Mesenteric fat pad (tissue), 1 donor: ENCODE measurements around the gene RTL1. TPM values are rescaled to one million over a fixed set of nuclear protein-coding genes. Genes with fewer than 3 reads are reported as not detected.

ENCODE experiments used
- DNase-seq: peaks from one replicate; pipeline ENCODE4 v3.0.0-alpha.2; 2020; ENCODE audit warnings: low spot score
- long read RNA-seq: library from polyadenylated mRNA; unstranded; transcript quantifications from one replicate; pipeline ENCODE4 v2.0.0, GENCODE V29; 2020
- total RNA-seq: library from RNA; stranded (reverse); fragmentation: NEBNext Ultra II Directional; extraction: Animal tissue kit (Norgen Biotek cat#: 25700); gene quantifications from one replicate; pipeline ENCODE4 v1.2.1, GENCODE V29; 2021
- donor health status: DM: yes; HTN: yes; CAD: no.

RTL1 gene
- total RNA-seq: not detected
- long read RNA-seq, full-length matches to known transcripts: 2 of 4 reads
- long read RNA-seq, partial matches to known transcripts: 0 of 4 reads
- long read RNA-seq, other reads (novel, unspliced or antisense): 2 of 4 reads

DNA sequence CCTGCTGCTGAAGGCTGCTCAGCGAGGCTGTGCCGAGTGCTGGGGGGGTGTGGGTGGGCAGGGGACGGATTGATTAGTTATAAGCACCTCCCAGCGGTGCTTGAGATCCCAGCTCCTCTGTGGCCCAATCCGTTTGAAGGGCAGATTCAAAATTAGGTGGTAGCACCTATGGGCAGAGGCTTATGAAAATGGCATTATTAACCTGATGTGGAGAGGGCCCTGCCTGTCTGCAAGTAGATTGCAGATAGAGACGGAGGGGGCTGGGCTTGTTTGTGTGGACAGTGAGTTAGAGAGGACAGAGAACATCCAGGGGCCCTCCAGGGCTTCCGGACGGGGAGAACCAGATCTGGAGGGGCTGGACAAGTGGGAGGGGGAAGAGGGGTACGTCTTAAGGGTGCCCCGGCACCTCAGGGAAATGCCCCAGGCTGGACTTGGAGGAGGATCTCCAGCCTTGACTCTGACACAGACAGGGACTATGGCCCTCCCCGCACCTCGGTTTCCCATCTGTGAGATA, at the start of gene RTL1:
RTL1 (minus strand) TSS at position 51 of the 514 bp plus-strand sequence. CDS start 18,934 bp downstream, outside the sequence.
- no peak for DNase-seq

DNA sequence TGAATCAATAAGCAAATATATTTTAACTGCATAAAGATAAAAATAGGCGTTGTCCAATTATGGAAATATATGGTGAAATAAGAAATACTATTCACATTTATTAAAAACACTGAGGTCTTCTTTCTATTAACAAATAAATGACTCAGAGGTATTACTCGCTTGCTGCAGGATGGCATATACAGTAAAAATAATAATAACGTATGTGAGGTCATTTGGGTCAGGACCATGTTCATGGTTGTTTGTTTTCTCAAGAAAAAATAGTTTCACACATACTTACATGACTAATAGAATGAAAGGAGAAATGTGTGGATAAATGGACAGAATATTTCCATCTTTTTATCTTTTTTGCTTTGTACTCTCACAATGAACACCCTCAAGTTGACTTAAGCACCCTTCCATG, 46.5 kb upstream of the RTL1 start:
- DNase-seq: no peak

DNA sequence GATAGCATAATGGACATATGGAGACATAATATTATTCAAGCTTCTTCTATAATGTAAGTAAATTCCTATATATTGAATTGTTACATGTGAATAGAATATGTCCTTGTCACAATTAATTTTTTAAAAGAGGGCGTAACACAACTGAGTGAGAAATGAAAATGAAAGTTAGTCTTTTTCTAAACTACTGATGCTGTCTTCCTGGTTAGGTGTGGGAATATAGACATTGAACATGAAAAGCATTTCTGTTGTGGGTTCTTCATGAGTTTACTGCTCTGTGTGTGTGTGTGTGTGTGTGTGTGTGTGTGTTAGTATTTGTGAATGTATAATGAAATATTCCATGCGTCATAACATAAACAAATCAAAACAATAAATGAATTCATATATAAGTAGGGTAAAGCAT, 40.5 kb upstream of the RTL1 start:
- DNase-seq: no peak

DNA sequence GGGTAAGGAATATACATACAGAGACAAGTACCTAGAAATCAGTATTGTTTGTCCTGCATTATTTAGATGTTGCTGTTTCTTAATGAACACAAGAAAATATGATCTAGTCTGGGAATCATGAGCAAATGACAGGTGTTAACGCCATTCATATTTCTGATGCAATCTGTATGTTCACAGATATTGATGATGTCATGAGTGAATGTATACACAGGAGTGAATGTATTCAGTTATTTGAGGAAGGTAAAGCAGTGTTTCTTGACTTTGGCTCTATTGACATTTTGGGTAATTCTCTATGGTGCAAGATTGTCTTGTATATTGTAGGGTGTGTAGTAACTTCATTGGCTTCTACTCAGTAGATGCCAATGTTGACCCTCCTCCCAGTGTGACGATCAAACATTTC, 26.7 kb upstream of the RTL1 start:
- no peak for DNase-seq

DNA sequence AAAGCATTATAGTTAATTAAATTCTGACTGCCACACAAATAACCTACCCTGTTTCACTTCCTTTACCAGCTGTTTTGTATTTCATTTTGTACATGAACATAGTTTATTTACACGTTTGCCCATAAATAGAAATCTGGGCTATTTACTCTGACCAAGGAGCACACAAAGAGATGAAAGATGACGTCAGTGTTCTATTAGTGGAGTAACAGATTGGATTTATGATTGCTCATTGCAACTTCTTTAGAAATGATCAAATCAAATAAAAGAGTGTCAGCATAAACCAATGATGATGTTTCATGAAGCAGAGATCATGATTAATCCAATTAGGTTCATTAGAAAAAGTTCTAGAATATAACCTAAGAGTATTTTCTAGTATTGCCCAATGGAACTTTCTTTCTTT, 12.0 kb upstream of the RTL1 start:
- no peak for DNase-seq

DNA sequence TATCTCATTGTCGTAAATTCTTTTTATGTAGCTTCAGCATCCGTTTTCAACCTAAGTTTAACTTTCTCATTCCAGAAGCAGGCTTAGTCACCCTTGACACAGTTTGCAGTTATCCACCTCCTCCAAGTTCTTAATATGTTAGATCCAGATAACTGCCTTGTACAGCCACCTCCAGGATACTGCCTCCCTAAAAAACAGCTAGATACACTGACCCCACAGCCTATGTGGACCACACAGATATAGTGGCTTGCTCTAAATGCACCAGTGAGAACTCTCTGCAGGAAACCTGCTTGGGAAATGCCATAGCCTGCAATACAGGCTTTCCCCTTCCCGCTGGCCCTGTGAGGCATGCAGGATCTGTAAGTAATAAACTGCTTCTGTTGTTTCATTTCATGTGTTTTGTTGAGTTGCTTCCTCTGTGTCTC, 11.1 kb upstream of the RTL1 start:
- DNase-seq: no peak

DNA sequence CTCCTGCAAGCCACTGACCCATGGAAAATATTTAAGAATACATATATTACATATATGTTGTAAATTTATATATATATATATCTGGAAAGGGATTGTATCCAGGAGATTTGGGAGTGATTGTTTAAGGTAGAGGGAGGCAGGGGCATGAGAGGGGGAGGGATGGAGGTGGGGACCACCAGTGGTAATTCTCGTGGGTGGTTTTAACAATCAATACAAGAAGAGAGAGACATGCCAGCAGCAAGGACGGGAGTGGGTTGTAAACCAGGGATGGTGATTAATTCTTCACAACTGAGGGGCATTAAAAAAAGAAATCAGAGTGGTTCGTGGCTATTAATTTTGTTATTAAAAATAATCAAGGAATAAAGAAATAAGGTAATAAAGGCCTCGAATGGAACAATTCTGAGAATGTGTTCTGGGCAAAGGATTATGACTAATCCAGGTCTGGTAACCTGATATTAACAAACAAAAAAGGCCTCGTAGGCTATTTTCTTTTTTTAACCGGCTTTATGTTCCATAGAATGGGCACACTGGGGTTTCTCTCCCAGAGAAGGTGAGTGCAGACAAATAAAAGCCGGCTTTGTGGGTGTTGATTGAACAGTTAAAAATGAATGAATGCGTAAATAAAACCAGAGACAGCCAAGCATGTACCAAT, 8.3 kb upstream of the RTL1 start:
- DNase-seq: no peak

DNA sequence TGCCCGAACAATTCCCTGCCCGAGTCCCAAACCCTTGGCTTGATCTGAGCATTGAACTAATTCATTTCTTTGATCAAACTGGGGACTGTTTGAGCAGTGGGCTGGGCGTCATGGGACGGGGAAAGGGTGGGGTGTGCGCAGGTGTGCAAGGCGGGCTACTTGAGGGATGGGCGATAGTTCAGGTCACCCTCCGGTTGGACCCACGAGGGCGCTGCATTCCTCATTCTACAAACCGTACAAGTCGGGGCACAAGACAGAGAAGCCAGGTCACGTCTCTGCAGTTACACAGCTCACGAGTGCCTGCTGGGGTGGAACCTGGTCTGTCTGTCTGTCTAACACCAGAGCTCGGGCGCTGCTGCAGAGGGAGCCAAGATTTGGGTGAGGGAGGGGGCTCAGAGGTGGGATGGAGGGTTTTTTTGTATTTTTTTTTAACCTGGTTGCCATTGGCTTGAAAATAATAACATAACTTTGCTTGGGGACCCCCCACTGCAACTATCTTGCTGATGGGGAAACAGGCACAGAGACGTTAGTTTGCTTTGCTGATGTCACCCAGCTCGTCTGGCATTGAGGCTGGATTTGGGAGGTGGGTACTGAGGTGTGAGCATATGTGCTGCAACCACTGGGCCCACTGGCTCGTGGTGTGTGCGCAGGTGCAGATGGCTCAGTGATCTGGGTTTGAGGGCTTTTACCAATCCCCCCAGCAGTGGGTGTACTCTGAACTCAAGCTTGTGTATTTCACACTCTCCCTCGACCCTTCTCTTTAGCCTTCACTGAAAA, 7.6 kb upstream of the RTL1 start:
- DNase-seq: no peak

DNA sequence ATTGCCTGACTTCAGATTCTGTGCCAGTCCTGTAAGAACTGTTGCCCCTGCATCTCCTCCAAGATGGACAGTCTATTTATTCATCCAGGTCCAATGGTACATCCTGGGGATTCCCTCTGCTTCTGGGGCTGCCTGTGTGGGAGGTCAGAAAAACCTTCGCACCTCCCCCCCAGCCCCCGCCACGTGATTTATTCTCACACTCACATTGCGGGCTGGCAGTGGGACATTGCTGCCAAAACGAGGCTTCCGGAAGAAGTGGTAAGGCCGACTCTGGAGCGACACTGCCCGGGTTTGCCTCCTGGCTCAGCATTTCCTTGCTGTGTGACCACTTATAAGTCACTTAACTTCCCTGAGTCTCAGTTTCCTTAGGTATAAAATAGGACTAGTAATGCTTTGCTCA, 5.9 kb upstream of the RTL1 start:
- DNase-seq: no peak

DNA sequence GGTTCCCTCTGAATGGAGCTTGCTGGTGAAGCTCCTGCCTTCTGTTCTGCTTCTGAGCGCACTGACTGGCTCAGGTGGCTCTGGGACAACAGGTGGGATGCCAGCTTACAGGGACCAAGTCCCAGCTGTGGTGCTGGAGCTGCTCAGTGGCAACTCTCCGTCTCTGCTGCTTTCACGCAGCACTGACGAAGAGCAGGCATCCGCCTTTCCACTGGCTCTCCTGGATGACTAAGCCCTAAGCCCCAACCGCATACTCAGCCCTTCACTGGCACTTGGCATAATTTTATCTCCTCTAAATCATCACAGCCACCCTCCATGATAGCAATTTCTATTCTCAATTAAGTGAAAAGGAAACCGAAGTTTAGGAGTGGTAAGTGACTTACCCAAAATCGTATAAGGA, 3.7 kb upstream of the RTL1 start:
- no peak for DNase-seq

DNA sequence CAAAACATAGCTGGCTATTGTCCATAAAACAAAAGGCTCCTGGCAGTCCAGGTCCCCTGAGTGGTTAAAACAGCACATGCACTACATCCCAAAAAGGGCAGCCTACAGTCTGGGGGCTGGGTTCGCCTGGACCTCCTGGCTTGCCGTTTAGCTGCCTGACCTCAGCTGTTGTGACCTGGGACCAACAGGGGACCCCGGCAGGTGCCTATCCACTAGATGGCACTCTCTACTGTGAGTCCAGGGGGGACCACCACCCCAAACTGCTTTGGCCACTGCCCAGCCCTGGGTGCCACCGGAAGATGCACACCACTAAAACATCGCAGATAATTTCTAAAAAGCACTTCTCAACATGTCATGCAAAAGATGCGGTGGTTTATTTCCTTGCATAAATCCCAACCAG, 2.9 kb upstream of the RTL1 start:
- DNase-seq: no peak

DNA sequence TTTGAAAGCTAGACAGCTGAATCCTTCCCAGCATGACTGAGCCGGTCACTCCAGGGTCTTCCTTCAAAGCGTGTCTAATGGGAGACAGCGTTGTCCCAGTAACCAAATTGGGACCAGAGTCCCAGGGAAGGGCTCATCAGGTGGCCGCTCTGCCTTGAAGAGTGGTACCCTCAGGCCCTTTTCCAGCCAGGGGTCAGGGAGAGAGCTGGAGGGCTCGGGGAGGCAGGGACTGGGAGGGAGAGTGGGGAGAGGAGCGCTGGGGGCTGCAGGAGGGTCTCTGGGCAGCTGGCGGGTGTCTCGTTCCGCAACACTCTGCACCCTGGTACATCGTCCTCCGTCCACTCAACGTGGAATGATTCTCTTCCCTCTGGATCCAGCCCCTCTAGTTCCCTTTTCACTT, 1.6 kb upstream of the RTL1 start:
- DNase-seq: no peak

DNA sequence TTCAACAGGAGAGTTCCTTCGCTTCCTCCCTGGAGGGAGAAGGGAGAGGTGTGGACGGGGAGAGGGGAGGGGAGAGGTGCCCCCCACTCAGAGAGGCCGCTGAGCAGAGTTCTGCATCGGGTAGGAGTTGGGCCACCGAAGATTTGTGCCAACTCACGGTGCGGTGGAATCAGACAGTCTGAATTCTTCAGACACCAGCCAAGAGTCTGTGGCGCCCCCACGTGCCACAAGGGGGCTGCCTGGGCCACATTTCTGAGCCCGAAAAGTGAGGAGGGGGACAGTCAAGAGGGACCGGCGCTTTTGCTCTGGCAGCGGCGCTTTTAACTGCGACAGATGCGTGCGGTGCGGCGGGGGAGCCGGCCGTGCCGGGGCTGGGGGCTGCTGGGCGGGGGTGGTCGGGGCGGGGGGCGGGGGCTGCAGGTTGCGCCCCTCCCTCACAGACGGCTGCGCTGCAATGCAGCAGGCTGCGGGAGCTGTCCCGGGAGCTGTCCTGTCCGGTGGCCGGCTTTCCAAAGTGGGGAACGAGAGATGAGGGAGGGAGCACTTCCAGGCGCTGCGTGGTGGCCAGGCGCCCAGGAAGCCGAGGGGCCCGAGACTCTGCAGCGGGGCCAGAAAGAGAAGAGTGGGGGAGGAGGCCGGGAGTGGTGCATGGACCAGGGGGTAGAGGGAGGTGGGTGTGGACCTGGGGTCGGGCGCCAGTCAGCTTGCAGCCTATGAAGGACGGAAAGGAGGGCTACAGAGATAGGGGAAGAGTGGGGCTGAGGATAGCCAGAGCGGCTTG, 975 bp upstream of the RTL1 start:
- no peak for DNase-seq

DNA sequence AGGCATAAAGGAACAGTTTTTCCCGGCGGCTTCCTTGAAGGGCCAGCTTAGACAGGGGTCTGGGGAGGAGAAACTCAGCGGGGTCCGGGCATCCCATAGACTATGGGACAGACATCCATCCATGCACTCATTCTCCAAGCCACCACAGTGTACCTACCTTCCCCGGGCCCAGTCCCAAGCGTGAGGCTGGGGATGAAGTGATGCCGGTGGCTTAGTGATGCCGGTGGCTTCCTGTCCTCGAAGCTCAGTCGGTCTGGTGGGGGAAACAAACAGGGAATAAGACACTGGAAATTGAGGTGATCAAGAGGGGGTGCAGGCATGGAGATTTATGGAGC, 421 bp downstream of the RTL1 start:
- no peak for DNase-seq

DNA sequence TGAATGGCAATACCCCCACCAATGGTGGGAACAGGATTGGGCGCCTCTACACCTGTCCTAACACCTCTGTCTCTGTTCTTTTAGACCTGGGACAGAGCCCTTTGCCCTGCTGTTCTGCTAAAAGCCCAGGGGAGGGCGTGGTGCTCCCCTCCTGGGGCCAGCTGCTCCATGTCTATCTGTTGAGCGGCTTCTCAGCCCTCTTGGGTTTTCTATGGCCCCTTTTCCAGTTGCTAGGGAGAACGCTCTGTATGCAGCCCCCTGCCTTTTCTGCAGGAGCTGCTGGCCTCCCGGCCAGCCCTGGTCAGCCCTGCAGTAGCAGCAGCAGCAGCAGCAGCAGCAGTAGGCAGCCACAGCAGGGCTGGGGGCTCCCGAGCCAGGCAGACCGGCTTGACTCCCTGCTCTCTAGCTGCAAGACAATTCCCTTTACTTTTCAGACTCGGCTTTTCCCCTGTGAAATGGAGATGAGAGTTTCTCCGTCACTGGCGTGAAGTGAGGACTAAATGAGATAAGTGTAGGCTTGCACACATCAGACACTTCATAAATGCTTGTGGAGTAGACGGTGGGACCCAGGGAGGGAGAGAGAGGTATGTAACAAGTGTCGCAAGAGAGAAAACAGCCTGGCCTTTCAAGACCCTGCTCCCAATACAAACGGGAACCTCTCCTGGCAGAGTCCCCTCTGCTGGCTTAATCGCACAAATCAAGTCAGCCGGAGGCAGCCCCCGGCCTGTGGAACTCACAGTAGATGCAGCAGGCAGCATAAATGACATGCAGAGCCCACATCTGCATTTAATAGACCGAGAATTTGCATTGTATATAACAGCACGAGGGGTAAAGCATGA, 1.0 kb downstream of the RTL1 start:
- no peak for DNase-seq

DNA sequence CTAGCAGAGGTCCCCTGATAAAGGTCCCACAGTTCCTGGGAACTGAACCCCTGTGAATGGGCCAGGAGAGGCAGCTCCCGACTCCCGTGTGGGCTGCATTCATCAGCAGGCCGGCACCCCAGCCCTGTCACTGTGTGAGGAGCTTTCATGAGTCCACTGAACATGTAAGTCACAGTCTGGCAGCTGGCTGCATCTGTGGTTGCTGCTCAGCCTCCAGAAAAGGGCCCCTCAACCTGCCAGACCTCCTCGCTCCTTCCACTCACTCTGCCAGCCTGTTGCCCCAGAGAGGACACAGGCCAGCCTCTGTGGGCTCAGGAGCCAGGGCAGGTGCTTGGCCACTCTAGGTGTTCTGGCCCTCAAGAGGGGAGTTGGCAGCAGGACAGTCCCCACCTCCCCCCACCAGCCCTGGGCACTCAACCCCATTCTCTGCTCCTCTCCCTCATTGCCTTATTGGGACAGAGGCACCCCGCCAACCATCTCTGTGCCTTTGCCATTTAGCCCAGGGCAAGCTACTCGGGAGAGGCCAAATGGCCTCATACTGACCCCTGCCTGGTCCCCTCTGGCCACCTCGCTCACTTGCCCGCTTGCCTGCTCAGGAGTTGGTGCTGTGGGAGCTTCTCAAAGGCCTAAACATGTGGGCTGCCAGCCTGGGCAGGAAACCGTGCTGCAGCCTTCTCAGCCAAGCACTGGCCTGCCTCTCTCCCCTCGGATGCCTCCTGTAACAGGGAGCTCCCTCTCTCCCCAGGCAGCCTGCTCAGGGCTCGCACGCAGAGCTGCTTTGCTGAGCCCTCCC, 1.9 kb downstream of the RTL1 start:
- DNase-seq: no peak

DNA sequence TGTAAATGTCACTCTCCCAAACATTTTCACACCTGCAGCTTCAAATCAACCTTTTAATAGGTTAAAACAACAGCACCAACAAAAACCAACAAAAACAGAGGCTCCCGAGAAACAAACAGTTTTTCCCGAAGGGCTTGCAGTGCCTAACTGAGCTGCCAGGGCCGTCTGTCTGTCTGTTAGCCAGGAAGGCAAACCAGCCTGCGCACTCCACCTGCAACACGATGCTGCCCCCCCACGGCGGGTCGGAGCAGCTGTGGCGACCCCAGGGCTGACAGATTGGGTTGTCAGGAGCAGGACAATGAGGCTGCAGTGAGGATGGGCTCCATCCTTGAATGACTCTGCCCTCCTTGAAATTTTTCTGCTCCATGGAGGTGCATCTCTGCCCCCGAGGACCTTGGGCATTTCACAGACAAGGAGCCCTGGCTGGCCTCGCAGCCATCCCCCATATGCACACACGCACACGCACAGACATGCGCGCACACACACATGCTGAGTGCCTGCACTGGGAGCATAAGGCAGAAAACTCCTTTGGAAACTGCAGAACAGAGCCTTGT, 2.6 kb downstream of the RTL1 start:
- no peak for DNase-seq

DNA sequence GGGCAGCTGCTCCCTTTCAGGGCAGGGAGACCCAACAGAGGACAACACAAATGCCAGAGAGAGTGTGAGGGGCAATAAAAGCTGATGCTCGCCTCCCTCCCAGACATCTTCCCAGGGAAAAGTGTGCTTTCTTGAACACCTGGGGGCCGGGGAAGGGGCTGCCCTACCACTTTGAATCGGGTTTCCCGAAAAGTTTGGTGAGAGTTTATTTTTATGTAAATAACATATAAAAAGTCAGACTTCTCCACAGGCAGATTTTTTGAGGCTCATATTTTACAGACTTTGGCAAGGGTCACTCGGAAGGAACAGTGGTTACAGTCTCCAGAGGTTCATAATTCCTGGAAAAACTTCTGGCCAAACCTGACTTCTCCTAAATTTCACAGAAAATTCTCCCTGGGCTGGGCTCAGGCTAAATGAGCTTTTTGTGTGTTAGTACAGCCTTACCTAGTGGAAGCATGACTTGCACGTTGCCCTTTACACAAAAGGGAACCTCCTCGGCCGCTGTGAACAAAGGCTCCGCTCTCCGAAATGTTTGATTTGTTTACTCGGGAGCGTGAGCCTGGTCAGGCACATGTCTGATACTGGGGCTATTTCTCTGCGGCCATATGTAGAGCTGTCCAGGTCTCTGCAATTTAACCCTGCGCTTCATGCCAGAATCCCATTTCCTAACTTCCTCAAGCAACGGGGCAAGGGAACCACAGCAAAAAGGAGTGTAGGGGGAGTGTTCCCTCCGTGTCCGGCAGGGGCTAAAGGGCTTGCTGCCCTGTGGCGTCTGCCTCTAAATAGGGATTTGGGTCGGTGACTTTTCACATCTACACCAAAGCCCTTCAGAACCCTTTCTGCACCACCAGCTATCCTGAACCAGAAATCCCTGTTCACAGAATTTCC, 3.4 kb downstream of the RTL1 start:
- no peak for DNase-seq
